ENCODE measurements around the gene HMBS.

GRCh38 chr11:119116601-119117000 lies 31.9 kb downstream of the HMBS start:
- TF ChIP-seq CTCF (optimal IDR thresholded peaks at IDR 0.05 in 1 of 3, IDR thresholded peaks at IDR 0.05 in 1 of 3, conservative IDR thresholded peaks at IDR 0.05 in 1 of 3; ENCODE audit: extremely low read depth in 1 of 3, insufficient read depth in 2 of 3, low read length in 3 of 3) = no peak
- TF ChIP-seq EZH2 (IDR thresholded peaks at IDR 0.05; ENCODE audit: low read length) = no peak

All from keratinocyte (primary cell).